OCI-LY3 (cell line): ENCODE data around the gene PRKX.
"Not testable (repeated sequence)": the region's sequence is repeated elsewhere in the genome, so short reads cannot be mapped to it uniquely, and the experiment has no call there.

Experiments
- CTCF ChIP-seq: fragments of 200-600, 300-600 bp; sonication (generic); IDR thresholded peaks from 2 replicates; pipeline ENCODE4 v1.5.1; 2014; ENCODE audit warnings: antibody characterized with exemption, low read length, low read depth
- EZH2phosphoT487 ChIP-seq: fragments of 200-600 bp; shearing (Covaris generic); IDR thresholded peaks from 2 replicates; pipeline ENCODE4 v1.6.1; 2018; ENCODE audit warnings: antibody characterized with exemption, mixed run types, low read depth

DNA sequence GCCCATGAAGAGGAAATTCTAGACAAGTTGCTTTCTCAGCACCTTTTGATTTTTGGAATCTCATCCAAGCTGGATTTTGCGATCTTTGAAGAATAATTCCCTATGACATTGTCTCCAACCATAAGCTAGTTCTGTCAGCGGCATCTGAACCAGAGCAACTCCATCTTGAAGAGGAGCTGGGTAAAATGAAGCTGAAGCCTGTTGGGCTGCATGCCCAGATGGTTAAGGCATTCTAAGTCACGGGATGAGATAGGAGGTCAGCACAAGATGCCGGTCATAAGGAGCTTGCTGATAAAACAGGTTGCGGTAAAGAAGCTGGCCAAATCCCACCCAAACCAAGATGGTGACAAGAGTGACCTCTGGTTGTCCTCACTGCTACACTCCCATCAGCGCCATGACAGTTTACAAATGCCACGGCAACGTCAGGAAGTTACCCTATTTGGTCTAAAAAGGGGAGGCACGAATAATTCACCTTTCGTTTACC, 12.0 kb downstream of the PRKX start:
- TF ChIP-seq CTCF, EZH2phosphoT487: not testable (repeated sequence)
